H54 (cell line): ENCODE measurements around the gene SLCO2B1.

ENCODE experiments used
- DNase-seq: peaks from one replicate; pipeline ENCODE4 v3.0.0; 2011; ENCODE audit warnings: low spot score, mixed read lengths; ENCODE audit not compliant: insufficient read length
- FAIRE-seq: peaks from 3 replicates; lab custom pipeline; 2011; peaks lifted over from hg19 to GRCh38; lab: Jason Lieb, UNC
- POLR2A ChIP-seq: IDR thresholded peaks from 2 replicates; pipeline ENCODE4 v1.6.1; 2011; ENCODE audit warnings: low read depth, mild to moderate bottlenecking, low read length

Gene SLCO2B1

GRCh38 chr11:75161506-75162095 lies 10.7 kb downstream of the SLCO2B1 start:
- FAIRE-seq (no peak), DNase-seq (no peak)
- TF ChIP-seq POLR2A, result no peak

- no peak for DNase-seq
- no peak for FAIRE-seq
- no peak for TF ChIP-seq POLR2A
Measured at GRCh38 chr11:75162954-75163353, 12.0 kb downstream of the SLCO2B1 start.

- DNase-seq (no peak), FAIRE-seq (no peak)
- TF ChIP-seq POLR2A, result no peak
Measured at GRCh38 chr11:75163921-75164849, 13.3 kb downstream of the SLCO2B1 start.

GRCh38 chr11:75165721-75166120 lies 14.8 kb downstream of the SLCO2B1 start:
- no peak for FAIRE-seq

GRCh38 chr11:75166791-75167190 lies 15.9 kb downstream of the SLCO2B1 start:
- FAIRE-seq (no peak), DNase-seq (no peak)
- TF ChIP-seq POLR2A, result no peak

More at GRCh38 chr11:75165721-75166120, 14.8 kb downstream of the SLCO2B1 start:
- no peak for DNase-seq
- TF ChIP-seq POLR2A, result no peak

- TF ChIP-seq POLR2A, result no peak
- FAIRE-seq (no peak), DNase-seq (no peak)
Measured at GRCh38 chr11:75167617-75168016, 16.7 kb downstream of the SLCO2B1 start.

GRCh38 chr11:75169101-75169885 lies 18.4 kb downstream of the SLCO2B1 start:
- no peak for TF ChIP-seq POLR2A
- DNase-seq, result no peak
- FAIRE-seq, result no peak

GRCh38 chr11:75170516-75171201 lies 19.8 kb downstream of the SLCO2B1 start:
- TF ChIP-seq POLR2A, result no peak
- DNase-seq (no peak), FAIRE-seq (no peak)

- no peak for TF ChIP-seq POLR2A
- DNase-seq (no peak), FAIRE-seq (no peak)
Measured at GRCh38 chr11:75173336-75173735, 22.4 kb downstream of the SLCO2B1 start.

- DNase-seq, result no peak
- no peak for TF ChIP-seq POLR2A
- FAIRE-seq, result no peak
Measured at GRCh38 chr11:75174781-75175370, 24.0 kb downstream of the SLCO2B1 start.

- FAIRE-seq, result no peak
- no peak for DNase-seq
- TF ChIP-seq POLR2A, result no peak
Measured at GRCh38 chr11:75182664-75183063, 31.8 kb downstream of the SLCO2B1 start.

GRCh38 chr11:75184051-75184450 lies 33.1 kb downstream of the SLCO2B1 start:
- DNase-seq (no peak), FAIRE-seq (no peak)
- TF ChIP-seq POLR2A, result no peak
